Measurements from ENCODE around the gene ZNF618. TPM values are rescaled to one million over a fixed set of nuclear protein-coding genes. Genes with fewer than 3 reads are reported as not detected.

The ZNF618 gene
- total RNA-seq, 2 donors from 2014 or later = 11.9 to 17.1 TPM

- Histone ChIP-seq H3K4me3 (no peak overlapping the region), H3K9me3 (no peaks in the 10 kb centered on the region), H3K27me3 (no peaks in the 10 kb centered on the region), H3K4me1 (peaks cover 16% of the 10 kb centered on the region), H3K36me3 (replicated peaks in 1 of 2; ENCODE audit: insufficient read depth in 1 of 2, low read depth in 2 of 2) (no peaks in the 10 kb centered on the region), H3K27ac (no peak overlapping the region)
- ATAC-seq (no peak), DNase-seq (peak in 1 of 4 donors; percentile 7)
- no peak for TF ChIP-seq POLR2A (IDR thresholded peaks at IDR 0.05)
- TF ChIP-seq CTCF (IDR thresholded peaks at IDR 0.05) = no peak
- WGBS, 2 donors = 88 to 95% methylated on average over 11 of the region's 11 CpGs
- intact Hi-C loops (cut with DNase I) = loop anchor here (10.0 kb wide), 1 partner anchor 133 kb away; no protein-coding TSS in a partner anchor
These were observed 122.0 kb downstream of the ZNF618 start for GRCh38 chr9:113998114-113998513.

GRCh38 chr9:113998525-113999255, 122.6 kb downstream of the ZNF618 start:
- no peaks in the 10 kb centered on the region for H3K27me3 ChIP-seq
- H3K9me3 ChIP-seq = no peaks in the 10 kb centered on the region
- ATAC-seq (no peak), DNase-seq (peak in 1 of 4 donors; percentile 8)
- H3K4me1 ChIP-seq = peaks cover 10% of the 10 kb centered on the region
- no peak overlapping the region for H3K27ac ChIP-seq
- TF ChIP-seq POLR2A (IDR thresholded peaks at IDR 0.05) (no peak), CTCF (IDR thresholded peaks at IDR 0.05) (peak in 1 of 7 experiments; percentile 7)
- intact Hi-C loops (cut with DNase I) = loop anchor here (10.0 kb wide), 1 partner anchor 134 kb away; no protein-coding TSS in a partner anchor
- H3K36me3 ChIP-seq (replicated peaks in 1 of 2; ENCODE audit: insufficient read depth in 1 of 2, low read depth in 2 of 2) = no peaks in the 10 kb centered on the region
- 85 to 90% methylated on average over 14 to 15 of the region's 16 CpGs for WGBS, 2 donors
- H3K4me3 ChIP-seq = no peak overlapping the region

DNA sequence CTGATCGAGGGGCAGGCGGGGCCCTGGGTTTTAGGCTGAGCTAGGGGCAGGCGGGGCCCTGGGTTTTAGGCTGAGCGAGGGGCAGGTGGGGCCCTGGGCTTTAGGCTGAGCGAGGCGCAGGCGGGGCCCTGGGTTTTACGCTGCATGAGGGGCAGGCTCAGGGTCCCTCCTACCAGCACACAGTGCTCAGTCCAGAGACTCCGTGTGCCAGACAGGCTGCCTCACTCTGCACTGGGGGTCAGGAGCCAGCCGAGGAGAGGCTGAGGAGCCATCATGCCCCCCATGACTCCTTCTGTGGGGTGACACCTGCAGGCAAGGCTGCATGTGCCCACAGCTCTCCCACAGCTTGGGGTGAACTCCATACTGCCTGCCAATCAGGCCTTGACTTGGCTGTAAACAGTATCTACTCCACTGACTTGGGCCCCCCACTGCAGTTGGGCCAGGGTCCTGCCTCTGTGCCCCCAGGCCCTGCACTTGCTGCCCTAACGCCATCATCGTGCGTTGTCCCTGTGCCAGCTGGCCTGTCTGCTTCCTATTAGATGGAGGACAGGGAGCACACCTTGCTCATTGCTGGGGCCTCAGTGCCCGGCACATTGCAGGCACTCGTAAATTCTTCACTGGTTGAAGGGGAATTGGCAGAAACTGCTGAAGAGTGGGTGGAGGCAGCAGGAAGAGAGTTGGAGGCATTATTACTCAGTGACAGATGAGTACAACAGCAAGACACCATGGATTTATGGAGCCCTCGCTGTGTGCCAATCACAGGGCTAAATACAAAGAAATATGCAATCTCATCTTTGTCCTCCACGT, 123.3 kb downstream of the ZNF618 start:
- peak in 1 of 4 donors; percentile 9 for DNase-seq
- H3K4me3 ChIP-seq = no peak overlapping the region
- no peak for TF ChIP-seq POLR2A (IDR thresholded peaks at IDR 0.05)
- no peak for TF ChIP-seq CTCF (IDR thresholded peaks at IDR 0.05)
- H3K4me1 ChIP-seq = peaks cover 3% of the 10 kb centered on the region
- no peaks in the 10 kb centered on the region for H3K36me3 ChIP-seq (replicated peaks in 1 of 2; ENCODE audit: insufficient read depth in 1 of 2, low read depth in 2 of 2)
- 85 to 91% methylated on average over 15 to 17 of the region's 17 CpGs for WGBS, 2 donors
- no peaks in the 10 kb centered on the region for H3K9me3 ChIP-seq
- no peak overlapping the region for H3K27ac ChIP-seq
- H3K27me3 ChIP-seq = no peaks in the 10 kb centered on the region
- no peak for ATAC-seq
- intact Hi-C loops (cut with DNase I) = loop anchor here (10.0 kb wide), 1 partner anchor 135 kb away; no protein-coding TSS in a partner anchor

DNA sequence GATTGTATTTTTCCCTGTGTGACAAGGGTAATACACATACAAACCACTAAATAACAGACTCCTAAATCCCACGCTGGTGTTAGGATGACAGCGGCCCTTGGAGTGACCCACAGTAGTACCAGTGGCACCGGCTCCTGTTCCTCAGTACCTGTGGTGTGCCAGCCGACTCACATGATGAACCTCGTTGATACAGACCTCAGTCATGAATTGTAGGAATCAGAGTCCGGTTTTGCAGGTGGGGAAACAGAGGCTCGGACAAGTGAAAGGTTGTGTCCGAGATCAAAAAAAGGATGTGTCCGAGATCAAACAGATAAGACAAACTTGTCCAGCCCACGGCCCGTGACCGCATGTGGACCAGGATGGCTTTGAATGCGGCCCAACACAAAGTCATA, 124.0 kb downstream of the ZNF618 start:
- DNase-seq = peak in 1 of 4 donors; percentile 3
- Histone ChIP-seq H3K27ac (no peak overlapping the region), H3K4me1 (no peaks in the 10 kb centered on the region), H3K27me3 (no peaks in the 10 kb centered on the region), H3K4me3 (no peak overlapping the region), H3K36me3 (replicated peaks in 1 of 2; ENCODE audit: insufficient read depth in 1 of 2, low read depth in 2 of 2) (no peaks in the 10 kb centered on the region), H3K9me3 (no peaks in the 10 kb centered on the region)
- WGBS, 2 donors = 92 to 95% methylated on average over 13 of the region's 13 CpGs
- intact Hi-C loops (cut with DNase I) = no loop called here
- ATAC-seq = no peak
- TF ChIP-seq POLR2A (IDR thresholded peaks at IDR 0.05) (no peak), CTCF (IDR thresholded peaks at IDR 0.05) (no peak)
